HCT116 (cell line): ENCODE results near the gene IREB2.

Experiments
- CTCF ChIP-seq, 3 experiments: fragments of 200-600 bp in 1 of 3; sonication (generic) in 1 of 3; IDR thresholded peaks in 2 of 3; conservative IDR thresholded peaks in 1 of 3; 2 replicates each; pipeline ENCODE4 v1.5.1; 2012 to 2017; ENCODE audit warnings: low read depth in 2 of 3, low read length in 2 of 3, antibody characterized with exemption in 1 of 3, borderline replicate concordance in 1 of 3, control low read depth in 1 of 3, mild to moderate bottlenecking in 1 of 3, mixed read lengths in 1 of 3, mixed run types in 1 of 3, moderate library complexity in 1 of 3; ENCODE audit not compliant: insufficient read depth in 1 of 3
- ELF1 ChIP-seq: IDR thresholded peaks from 2 replicates; pipeline ENCODE4 v1.6.1; 2012; ENCODE audit warnings: low read depth, borderline replicate concordance
- EZH2 ChIP-seq: fragments of 200-600 bp; sonication (generic); IDR thresholded peaks from 2 replicates; pipeline ENCODE4 v1.6.1; 2017; ENCODE audit warnings: antibody characterized with exemption, mixed run types
- JUND ChIP-seq: IDR thresholded peaks from 2 replicates; pipeline ENCODE4 v1.6.1; 2012
- POLR2A ChIP-seq: IDR thresholded peaks from 2 replicates; pipeline ENCODE4 v1.7.0; 2011; ENCODE audit warnings: borderline replicate concordance; ENCODE audit not compliant: insufficient read depth, insufficient read length; ENCODE audit errors: extremely low read depth
- POLR2AphosphoS5 ChIP-seq: IDR thresholded peaks from 2 replicates; pipeline ENCODE4 v1.6.1; 2011; ENCODE audit warnings: mild to moderate bottlenecking, low read depth, low read length, moderate library complexity
- ZNF274 ChIP-seq: fragments of 200-500 bp; sonication (Bioruptor generic); IDR thresholded peaks from 2 replicates; pipeline ENCODE4 v1.6.1; 2014; ENCODE audit warnings: mild to moderate bottlenecking, low read depth, low read length, inconsistent platforms

- TF ChIP-seq CTCF (IDR thresholded peaks at IDR 0.05 in 2 of 3, conservative IDR thresholded peaks at IDR 0.05 in 1 of 3; ENCODE audit: borderline replicate concordance in 1 of 3, insufficient read depth in 1 of 3, low read depth in 2 of 3, low read length in 2 of 3) (no peak), POLR2AphosphoS5 (no peak), POLR2A (no peak), ZNF274 (no peak), ELF1 (no peak), EZH2 (no peak), JUND (no peak)
These were observed 3.9 kb upstream of the IREB2 start for GRCh38 chr15:78434134-78434533.
